Neuronal stem cell (in vitro differentiated cells): ENCODE data around the gene GPER1.
A peak's percentile ranks its signal among the peaks of the same experiment; 100 is the strongest.

Source experiments
- DNase-seq: peaks from one replicate; pipeline ENCODE4 v3.0.0-alpha.2; 2013; ENCODE audit warnings: low spot score
- H2AFZ ChIP-seq: one replicate; pipeline ENCODE4 v1.6.1; 2013; ENCODE audit warnings: mild to moderate bottlenecking, low read length, inconsistent platforms
- H2AK5ac ChIP-seq: 2 replicates; pipeline ENCODE4 v1.6.1; 2013; ENCODE audit warnings: low read depth, mild to moderate bottlenecking, inconsistent platforms, low read length, moderate library complexity, mixed read lengths
- H2BK120ac ChIP-seq: 2 replicates; pipeline ENCODE4 v1.6.1; 2013; ENCODE audit warnings: low read depth, mild to moderate bottlenecking, inconsistent platforms, low read length, moderate library complexity, mixed read lengths
- H2BK12ac ChIP-seq: one replicate; pipeline ENCODE4 v1.6.1; 2013; ENCODE audit warnings: low read length, inconsistent platforms
- H2BK15ac ChIP-seq: 2 replicates; pipeline ENCODE4 v1.6.1; 2013; ENCODE audit warnings: mild to moderate bottlenecking, low read length, inconsistent platforms, mixed read lengths
- H2BK5ac ChIP-seq: one replicate; pipeline ENCODE4 v1.6.1; 2013; ENCODE audit warnings: inconsistent platforms, mild to moderate bottlenecking, low read length, moderate library complexity
- H3K14ac ChIP-seq: one replicate; pipeline ENCODE4 v1.6.1; 2013; ENCODE audit warnings: low read length, inconsistent platforms
- H3K18ac ChIP-seq: 2 replicates; pipeline ENCODE4 v1.6.1; 2013; ENCODE audit warnings: low read length, inconsistent platforms
- H3K23ac ChIP-seq: 2 replicates; pipeline ENCODE4 v1.6.1; 2013; ENCODE audit warnings: low read depth, mild to moderate bottlenecking, mixed read lengths, low read length, inconsistent platforms; ENCODE audit not compliant: poor library complexity
- H3K27ac ChIP-seq: replicated peaks from 3 replicates; pipeline ENCODE4 v1.5.1; 2013; ENCODE audit warnings: low read length, inconsistent platforms
- H3K27me3 ChIP-seq, 3 experiments: 2 replicates each; pipeline ENCODE4 v1.6.1; 2013; ENCODE audit warnings: low read length in 3 of 3, mild to moderate bottlenecking in 2 of 3, inconsistent platforms in 1 of 3, low read depth in 1 of 3, mixed read lengths in 1 of 3, moderate library complexity in 1 of 3; ENCODE audit not compliant: control insufficient read depth in 3 of 3, insufficient read depth in 3 of 3
- H3K36me3 ChIP-seq, 2 donors: replicated peaks in 1 of 2; 2 replicates each; pipeline ENCODE4 v1.6.1; 2013; ENCODE audit warnings: low read length in 2 of 2; ENCODE audit not compliant: control insufficient read depth in 2 of 2, insufficient read depth in 2 of 2
- H3K4ac ChIP-seq: 2 replicates; pipeline ENCODE4 v1.6.1; 2013; ENCODE audit warnings: inconsistent platforms, mild to moderate bottlenecking, low read length, moderate library complexity
- H3K4me1 ChIP-seq, 2 donors: 1 replicate in 1 of 2; 2 replicates in 1 of 2; pipeline ENCODE4 v1.6.1; 2013; ENCODE audit warnings: low read length in 2 of 2, low read depth in 1 of 2; ENCODE audit not compliant: control insufficient read depth in 2 of 2, insufficient read depth in 1 of 2
- H3K4me2 ChIP-seq: one replicate; pipeline ENCODE4 v1.6.1; 2013; ENCODE audit warnings: mild to moderate bottlenecking, low read length, inconsistent platforms; ENCODE audit not compliant: insufficient read depth, poor library complexity, severe bottlenecking
- H3K4me3 ChIP-seq, 2 donors: 2 replicates each; pipeline ENCODE4 v1.5.1; 2013; ENCODE audit warnings: low read length in 2 of 2, mild to moderate bottlenecking in 2 of 2, inconsistent platforms in 1 of 2, moderate library complexity in 1 of 2
- H3K79me1 ChIP-seq: one replicate; pipeline ENCODE4 v1.6.1; 2013; ENCODE audit warnings: low read depth, mild to moderate bottlenecking, inconsistent platforms, low read length, moderate library complexity
- H3K9ac ChIP-seq: one replicate; pipeline ENCODE4 v1.6.1; 2013; ENCODE audit warnings: mild to moderate bottlenecking, low read depth, low read length, inconsistent platforms; ENCODE audit not compliant: poor library complexity
- H3K9me3 ChIP-seq, 2 donors: replicated peaks in 1 of 2; 2 replicates each; pipeline versions ENCODE3 to v1.6.1; 2013; ENCODE audit warnings: low read length in 2 of 2, mild to moderate bottlenecking in 2 of 2, inconsistent platforms in 1 of 2, low read depth in 1 of 2, mixed read lengths in 1 of 2, moderate library complexity in 1 of 2; ENCODE audit not compliant: control insufficient read depth in 2 of 2, insufficient read depth in 1 of 2
- H4K8ac ChIP-seq: one replicate; pipeline ENCODE4 v1.6.1; 2013; ENCODE audit warnings: low read depth, mild to moderate bottlenecking, inconsistent platforms, low read length, moderate library complexity
- H4K91ac ChIP-seq: one replicate; pipeline ENCODE4 v1.6.1; 2013; ENCODE audit warnings: low read length, low read depth, mild to moderate bottlenecking, inconsistent platforms; ENCODE audit not compliant: poor library complexity
- WGBS, 2 donors: extraction: QIAGEN DNeasy Blood & Tissue Kit; methylation state at CpG; one replicate each; pipeline ENCODE4 v1.1.7; 2013; ENCODE audit warnings: missing lambda C conversion rate in 2 of 2, mixed read lengths in 1 of 2; ENCODE audit not compliant: insufficient read length in 2 of 2, insufficient replicate concordance in 1 of 2; ENCODE audit errors: extremely low coverage in 2 of 2; 5-methylcytosine and 5-hydroxymethylcytosine counted together

Gene GPER1

DNA sequence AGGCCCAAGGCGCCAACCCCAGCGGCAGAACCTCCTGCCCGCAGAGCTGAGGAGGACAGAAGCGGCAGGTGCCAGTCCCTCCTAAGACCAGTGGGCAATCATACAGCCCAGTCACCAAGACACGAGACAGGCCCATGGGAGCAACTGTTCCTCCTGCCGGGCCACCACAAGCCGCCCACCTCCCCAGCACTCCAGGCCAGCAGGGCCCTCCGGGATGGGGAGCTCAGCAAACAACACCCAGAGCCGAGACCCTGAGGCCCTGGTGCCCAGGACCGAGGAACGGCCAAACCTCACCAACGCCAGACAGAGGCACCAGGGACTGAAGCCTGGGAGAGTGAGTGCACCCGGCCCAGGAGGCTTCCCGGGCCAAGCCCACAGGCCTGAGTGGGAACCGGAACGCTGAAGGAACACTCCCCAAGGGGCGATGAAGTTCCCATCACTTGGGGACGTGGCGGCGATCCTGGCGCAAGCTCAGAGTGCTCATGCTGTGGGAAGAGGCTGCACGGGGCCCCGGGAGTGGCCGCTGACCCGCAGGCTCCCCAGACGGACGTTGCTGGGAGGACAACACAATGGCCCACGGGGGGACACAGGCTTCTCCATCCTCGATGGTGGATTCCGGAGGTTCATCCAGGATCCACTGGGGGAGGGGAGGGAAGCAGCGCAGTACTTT, 35.1 kb downstream of the GPER1 start:
- WGBS, 2 donors = no CpG with 5 or more reads among the region's 31 CpGs
- Histone ChIP-seq H3K27ac (no peak overlapping the region), H3K23ac (peak overlapping the region; percentile 65), H3K14ac (no peak overlapping the region), H2BK5ac (peak overlapping the region; percentile 78), H3K4me3 (no peak overlapping the region), H3K4me2 (no peak overlapping the region), H2BK15ac (peak overlapping the region; percentile 49), H4K91ac (peak overlapping the region; percentile 30), H3K9me3 (no peaks in the 10 kb centered on the region), H3K36me3 (peaks cover 21 to 26% of the 10 kb centered on the region in 2 donors), H3K9ac (peak overlapping the region; percentile 12), H3K79me1 (peaks cover 25% of the 10 kb centered on the region), H3K18ac (peak overlapping the region; percentile 52), H2AFZ (no peak overlapping the region), H2BK12ac (peak overlapping the region; percentile 41), H4K8ac (peak overlapping the region; percentile 72), H3K27me3 (no peaks in the 10 kb centered on the region), H3K4ac (no peak overlapping the region), H2AK5ac (peak overlapping the region; percentile 90), H2BK120ac (peak overlapping the region; percentile 83), H3K4me1 (peaks cover 9 to 11% of the 10 kb centered on the region in 2 donors)
- no peak for DNase-seq

DNA sequence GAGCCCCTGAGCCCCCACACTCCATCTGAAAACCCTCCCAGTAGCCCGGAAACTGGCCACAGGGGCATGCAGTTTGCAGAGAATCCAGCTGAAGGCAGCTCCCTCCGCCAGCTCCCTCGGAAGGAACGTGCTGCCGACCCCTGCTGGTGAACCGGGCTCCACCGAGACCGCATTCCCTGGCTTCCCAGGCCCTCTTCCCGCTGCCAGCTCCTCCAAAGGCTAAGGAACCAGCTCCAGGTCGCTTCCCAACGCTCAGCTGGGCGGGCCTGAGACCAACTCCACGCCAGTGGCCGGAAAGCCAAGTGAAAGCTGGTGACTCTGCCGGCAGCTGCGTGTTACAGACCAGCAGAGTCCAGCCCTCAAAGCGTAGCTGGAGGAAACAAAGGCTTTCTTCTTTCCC, 35.8 kb downstream of the GPER1 start:
- Histone ChIP-seq H3K27me3 (no peaks in the 10 kb centered on the region), H3K4me1 (peaks cover 9 to 11% of the 10 kb centered on the region in 2 donors), H2AK5ac (no peak overlapping the region), H3K79me1 (peaks cover 25% of the 10 kb centered on the region), H3K9ac (no peak overlapping the region), H3K9me3 (no peaks in the 10 kb centered on the region), H3K23ac (no peak overlapping the region), H3K4me3 (no peak overlapping the region), H3K27ac (peak overlapping the region; percentile 10), H4K91ac (no peak overlapping the region), H3K4me2 (peak overlapping the region; percentile 18), H2BK15ac (no peak overlapping the region), H3K14ac (no peak overlapping the region), H2BK5ac (peak overlapping the region; percentile 75), H2AFZ (peak overlapping the region; percentile 48), H3K18ac (peak overlapping the region; percentile 87), H4K8ac (no peak overlapping the region), H2BK12ac (no peak overlapping the region), H3K4ac (no peak overlapping the region), H2BK120ac (no peak overlapping the region), H3K36me3 (peaks cover 21 to 26% of the 10 kb centered on the region in 2 donors)
- peak; percentile 54 for DNase-seq
- no CpG with 5 or more reads among the region's 17 CpGs for WGBS, 2 donors

DNA sequence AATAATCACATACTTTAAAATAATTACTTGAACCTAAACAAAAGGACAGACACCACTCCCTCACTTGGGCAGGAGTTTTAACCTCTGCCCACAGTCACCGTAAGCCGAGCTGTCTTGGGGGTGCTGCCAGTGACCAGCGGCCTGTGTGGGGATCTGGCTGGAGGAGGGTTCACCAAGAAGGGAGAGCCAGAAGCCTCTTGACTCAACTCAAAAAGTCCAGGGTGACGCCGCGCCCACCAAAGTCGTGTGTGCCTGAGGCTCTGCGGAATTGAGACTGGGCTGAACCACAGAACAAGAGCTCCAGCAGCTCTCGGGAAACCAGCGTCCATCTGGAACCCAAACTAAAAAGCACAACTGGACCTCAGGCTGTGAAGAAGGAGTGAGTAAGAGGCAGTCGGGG, 36.3 kb downstream of the GPER1 start:
- Histone ChIP-seq H2BK120ac (no peak overlapping the region), H3K9me3 (no peaks in the 10 kb centered on the region), H2BK12ac (no peak overlapping the region), H4K91ac (no peak overlapping the region), H3K4ac (no peak overlapping the region), H2AFZ (no peak overlapping the region), H3K79me1 (peaks cover 25% of the 10 kb centered on the region), H3K4me1 (peaks cover 9 to 11% of the 10 kb centered on the region in 2 donors), H3K27ac (no peak overlapping the region), H3K9ac (no peak overlapping the region), H3K23ac (no peak overlapping the region), H2AK5ac (peak overlapping the region; percentile 63), H3K36me3 (peaks cover 21 to 26% of the 10 kb centered on the region in 2 donors), H3K4me2 (no peak overlapping the region), H3K4me3 (no peak overlapping the region), H3K14ac (no peak overlapping the region), H2BK15ac (no peak overlapping the region), H3K27me3 (no peaks in the 10 kb centered on the region), H3K18ac (no peak overlapping the region), H2BK5ac (peak overlapping the region; percentile 75), H4K8ac (no peak overlapping the region)
- no CpG with 5 or more reads among the region's 11 CpGs for WGBS, 2 donors
- no peak for DNase-seq

DNA sequence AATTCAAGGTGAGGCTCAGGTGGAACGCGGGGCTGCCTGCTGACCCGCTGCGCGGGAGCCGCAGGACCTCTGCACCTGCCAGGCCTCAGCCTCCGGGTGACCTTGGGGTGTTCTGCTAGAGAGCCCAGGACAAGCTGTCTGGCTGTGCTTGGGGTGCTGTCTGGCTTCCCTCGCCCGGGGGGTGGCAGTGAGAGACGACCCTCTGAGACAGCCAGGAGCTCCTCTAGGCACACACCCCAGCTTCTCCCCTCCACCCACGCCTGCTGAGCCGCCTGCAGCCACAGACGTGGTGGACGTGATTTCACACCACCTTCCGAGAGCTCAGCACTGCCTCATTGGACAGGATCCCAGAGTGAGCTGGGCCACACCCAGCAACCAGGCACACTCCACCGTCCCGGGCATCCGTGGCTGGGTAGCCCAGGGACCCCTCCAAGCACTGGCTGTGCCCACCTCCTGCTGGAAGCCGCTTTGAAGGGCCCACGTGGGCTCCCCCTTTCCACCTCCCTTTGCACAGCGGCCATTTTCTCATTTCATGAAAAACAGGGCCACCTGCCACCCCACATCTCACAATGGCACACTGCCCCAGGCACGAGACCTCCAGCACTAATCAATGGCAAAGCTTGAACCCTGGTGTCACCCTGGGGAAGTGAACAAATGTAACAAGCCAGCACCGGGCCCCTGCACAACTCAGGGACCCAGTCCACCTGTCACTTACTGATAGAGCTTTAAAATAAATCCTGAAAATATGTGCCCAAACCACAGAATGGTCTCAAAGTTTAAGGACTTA, 37.1 kb downstream of the GPER1 start:
- Histone ChIP-seq H2BK12ac (no peak overlapping the region), H2BK120ac (no peak overlapping the region), H4K8ac (no peak overlapping the region), H3K14ac (no peak overlapping the region), H3K4me2 (no peak overlapping the region), H2BK5ac (peak overlapping the region; percentile 53), H2AK5ac (peak overlapping the region; percentile 56), H3K18ac (no peak overlapping the region), H2AFZ (no peak overlapping the region), H3K27ac (no peak overlapping the region), H4K91ac (no peak overlapping the region), H3K4ac (no peak overlapping the region), H3K27me3 (no peaks in the 10 kb centered on the region), H3K9me3 (no peaks in the 10 kb centered on the region), H3K36me3 (peaks cover 21 to 28% of the 10 kb centered on the region in 2 donors), H3K23ac (peak overlapping the region; percentile 93), H3K4me3 (peak overlapping the region in 1 of 2 donors; percentile 68), H3K4me1 (peaks cover 9 to 11% of the 10 kb centered on the region in 2 donors), H3K79me1 (peaks cover 27% of the 10 kb centered on the region), H2BK15ac (peak overlapping the region; percentile 26), H3K9ac (no peak overlapping the region)
- DNase-seq = no peak
- no CpG with 5 or more reads among the region's 23 CpGs for WGBS, 2 donors
